H1 (cell line): ENCODE results near the gene SFMBT2. TPM values are rescaled to one million over a fixed set of nuclear protein-coding genes. Genes with fewer than 3 reads are reported as not detected.

Experiments used
- CTCF ChIA-PET: fragments of 300-600 bp; sonication (Branson Sonifier 250); formaldehyde crosslinking; loops from one replicate; lab custom pipeline; 2021; ENCODE audit not compliant: partially characterized antibody; lab: Charles Lee
- POLR2A ChIA-PET: fragments of 300-600 bp; sonication (Branson Sonifier 250); formaldehyde crosslinking; loops from one replicate; lab custom pipeline; 2021; ENCODE audit warnings: inconsistent platforms; ENCODE audit not compliant: partially characterized antibody; lab: Charles Lee
- DNase-seq, 2 experiments: peaks; one replicate each; pipeline versions ENCODE4 v3.0.0 to v3.0.0-alpha.2; 2010 to 2022; ENCODE audit warnings: low spot score in 2 of 2, low read depth in 1 of 2, mixed read lengths in 1 of 2
- FAIRE-seq: peaks from 2 replicates; lab custom pipeline; 2011; peaks lifted over from hg19 to GRCh38; lab: Jason Lieb, UNC
- H2AFZ ChIP-seq: 2 replicates; pipeline ENCODE4 v1.8.1; 2012; ENCODE audit warnings: low read length, inconsistent platforms
- H2AK5ac ChIP-seq: 2 replicates; pipeline ENCODE4 v1.6.1; 2013; ENCODE audit warnings: low read depth, low read length
- H2BK120ac ChIP-seq: replicated peaks from 2 replicates; pipeline ENCODE3; 2013; ENCODE audit warnings: low read depth, low read length, inconsistent platforms
- H2BK12ac ChIP-seq: 2 replicates; pipeline ENCODE4 v1.6.1; 2013; ENCODE audit warnings: low read depth, low read length
- H2BK15ac ChIP-seq: 2 replicates; pipeline ENCODE4 v1.6.1; 2013; ENCODE audit warnings: low read length
- H2BK20ac ChIP-seq: 2 replicates; pipeline ENCODE4 v1.6.1; 2013; ENCODE audit warnings: low read length
- H2BK5ac ChIP-seq: 2 replicates; pipeline ENCODE4 v1.6.1; 2013; ENCODE audit warnings: low read depth, low read length
- H3K14ac ChIP-seq: 2 replicates; pipeline ENCODE4 v1.6.1; 2013; ENCODE audit warnings: inconsistent platforms; ENCODE audit not compliant: insufficient read length
- H3K18ac ChIP-seq: 2 replicates; pipeline ENCODE4 v1.6.1; 2013; ENCODE audit warnings: low read length; ENCODE audit errors: extremely low read depth
- H3K23ac ChIP-seq: 2 replicates; pipeline ENCODE4 v1.6.1; 2013; ENCODE audit warnings: inconsistent platforms; ENCODE audit not compliant: insufficient read length
- H3K23me2 ChIP-seq: 2 replicates; pipeline ENCODE4 v1.6.1; 2013; ENCODE audit warnings: low read depth, low read length
- H3K27ac ChIP-seq: 2 replicates; pipeline ENCODE4 v1.6.1; 2011; ENCODE audit warnings: low read depth, low read length, inconsistent platforms
- H3K27me3 ChIP-seq, 4 experiments: replicated peaks in 1 of 4; 1 replicate in 1 of 4; 2 replicates in 3 of 4; pipeline versions ENCODE4 v1.6.1 to v1.8.1; 2011 to 2013; ENCODE audit warnings: low read length in 3 of 4, mild to moderate bottlenecking in 3 of 4, inconsistent platforms in 2 of 4, mixed read lengths in 2 of 4, moderate library complexity in 1 of 4; ENCODE audit not compliant: control insufficient read depth in 3 of 4, insufficient read depth in 3 of 4; ENCODE audit errors: extremely low read depth in 1 of 4
- H3K36me3 ChIP-seq, 4 experiments: 2 replicates each; pipeline versions ENCODE4 v1.6.1 to v1.8.1; 2011 to 2013; ENCODE audit warnings: mild to moderate bottlenecking in 4 of 4, low read length in 3 of 4, moderate library complexity in 2 of 4, control low read depth in 1 of 4, inconsistent platforms in 1 of 4; ENCODE audit not compliant: insufficient read depth in 4 of 4, control insufficient read depth in 2 of 4
- H3K4ac ChIP-seq: replicated peaks from 2 replicates; pipeline ENCODE3; 2013; ENCODE audit warnings: low read length, low read depth, mixed read lengths, inconsistent platforms; ENCODE audit not compliant: insufficient read length
- H3K4me1 ChIP-seq, 4 experiments: replicated peaks in 1 of 4; 1 replicate in 1 of 4; 2 replicates in 3 of 4; pipeline versions ENCODE4 v1.6.1 to v1.8.1; 2011 to 2013; ENCODE audit warnings: low read length in 3 of 4, inconsistent platforms in 2 of 4, mixed read lengths in 1 of 4; ENCODE audit not compliant: insufficient read depth in 4 of 4, control insufficient read depth in 3 of 4
- H3K4me2 ChIP-seq, 2 experiments: 2 replicates each; pipeline versions ENCODE4 v1.6.1 to v1.8.1; 2011 to 2013; ENCODE audit warnings: low read depth in 2 of 2, low read length in 2 of 2, control low read depth in 1 of 2, inconsistent platforms in 1 of 2, mild to moderate bottlenecking in 1 of 2; ENCODE audit not compliant: insufficient read depth in 1 of 2
- H3K4me3 ChIP-seq, 4 experiments: fragments of 200-600, 300-600 bp in 1 of 4; sonication (generic), shearing (Covaris generic), sonication (Bioruptor Twin) in 1 of 4; 2 replicates each; pipeline versions ENCODE4 v1.5.1 to v1.8.1; 2011 to 2016; ENCODE audit warnings: low read length in 4 of 4, low read depth in 3 of 4, control low read depth in 2 of 4, inconsistent platforms in 2 of 4, mild to moderate bottlenecking in 2 of 4, mixed read lengths in 1 of 4, moderate library complexity in 1 of 4; ENCODE audit not compliant: insufficient read depth in 2 of 4; ENCODE audit errors: extremely low read depth in 1 of 4
- H3K56ac ChIP-seq: replicated peaks from 2 replicates; pipeline ENCODE3; 2013; ENCODE audit warnings: low read depth, mild to moderate bottlenecking, mixed read lengths, low read length, inconsistent platforms; ENCODE audit not compliant: insufficient read length
- H3K79me1 ChIP-seq: 2 replicates; pipeline ENCODE4 v1.6.1; 2013; ENCODE audit warnings: low read depth, low read length, control low read depth
- H3K79me2 ChIP-seq, 2 experiments: 2 replicates each; pipeline versions ENCODE4 v1.6.1 to v1.8.1; 2012 to 2013; ENCODE audit warnings: low read length in 2 of 2, mild to moderate bottlenecking in 2 of 2, inconsistent platforms in 1 of 2; ENCODE audit not compliant: insufficient read depth in 2 of 2, control insufficient read depth in 1 of 2
- H3K9ac ChIP-seq, 4 experiments: replicated peaks in 1 of 4; 1 replicate in 1 of 4; 2 replicates in 3 of 4; pipeline versions ENCODE4 v1.6.1 to v1.8.1; 2011 to 2013; ENCODE audit warnings: low read depth in 3 of 4, low read length in 3 of 4, control low read depth in 2 of 4, mild to moderate bottlenecking in 2 of 4, moderate library complexity in 2 of 4, inconsistent platforms in 1 of 4; ENCODE audit errors: extremely low read depth in 1 of 4
- H3K9me3 ChIP-seq, 2 experiments: 2 replicates each; pipeline versions ENCODE4 v1.6.1 to v1.8.1; 2012 to 2013; ENCODE audit warnings: mild to moderate bottlenecking in 2 of 2, moderate library complexity in 2 of 2, control low read depth in 1 of 2, inconsistent platforms in 1 of 2, low read depth in 1 of 2, low read length in 1 of 2, mixed read lengths in 1 of 2; ENCODE audit not compliant: insufficient read depth in 2 of 2
- H4K20me1 ChIP-seq, 2 experiments: replicated peaks in 1 of 2; 2 replicates each; pipeline versions ENCODE3 to v1.8.1; 2011 to 2013; ENCODE audit warnings: inconsistent platforms in 2 of 2, low read length in 2 of 2, mild to moderate bottlenecking in 1 of 2; ENCODE audit not compliant: insufficient read depth in 2 of 2, control insufficient read depth in 1 of 2
- H4K5ac ChIP-seq: 2 replicates; pipeline ENCODE4 v1.6.1; 2013; ENCODE audit warnings: low read length, low read depth, mixed read lengths, inconsistent platforms; ENCODE audit not compliant: insufficient read length
- H4K8ac ChIP-seq: 2 replicates; pipeline ENCODE4 v1.8.0; 2013; ENCODE audit warnings: mild to moderate bottlenecking, moderate library complexity, low read length, inconsistent platforms; ENCODE audit not compliant: insufficient read depth; ENCODE audit errors: extremely low read depth
- H4K91ac ChIP-seq: replicated peaks from 2 replicates; pipeline ENCODE3; 2013; ENCODE audit warnings: low read length, mixed read lengths, inconsistent platforms; ENCODE audit not compliant: insufficient read length
- ASH2L ChIP-seq: fragments of 200-600, 300-600 bp; sonication (generic); IDR thresholded peaks from one replicate; pipeline ENCODE4 v1.7.1; 2017; ENCODE audit warnings: low read length
- CBX5 ChIP-seq: fragments of 300-800, 300-1000 bp; sonication (generic); IDR thresholded peaks from 2 replicates; pipeline ENCODE4 v1.7.1; 2016; ENCODE audit warnings: antibody characterized with exemption, low read length, low read depth
- CHD2 ChIP-seq: IDR thresholded peaks from 2 replicates; pipeline ENCODE4 v1.6.1; 2012; ENCODE audit warnings: low read length, improper control_type of control experiment
- CREB1 ChIP-seq: IDR thresholded peaks from 2 replicates; pipeline ENCODE4 v1.6.1; 2012; ENCODE audit warnings: inconsistent platforms
- EGR1 ChIP-seq: IDR thresholded peaks from 2 replicates; pipeline ENCODE4 v1.6.1; 2011; ENCODE audit warnings: low read depth, low read length, borderline replicate concordance
- FOSL1 ChIP-seq: IDR thresholded peaks from 2 replicates; pipeline ENCODE4 v1.6.1; 2011; ENCODE audit warnings: mild to moderate bottlenecking, low read depth, low read length, moderate library complexity; ENCODE audit not compliant: insufficient read depth
- JUND ChIP-seq: IDR thresholded peaks from 2 replicates; pipeline ENCODE4 v1.6.1; 2011; ENCODE audit warnings: mild to moderate bottlenecking, improper control_type of control experiment, low read length
- POLR2AphosphoS5 ChIP-seq: IDR thresholded peaks from 2 replicates; pipeline ENCODE4 v1.6.1; 2011; ENCODE audit warnings: low read depth, low read length
- RNF2 ChIP-seq: fragments of 200-900, 300-1000 bp; sonication (generic); IDR thresholded peaks from 2 replicates; pipeline ENCODE4 v1.7.1; 2016; ENCODE audit warnings: borderline replicate concordance, low read depth, mild to moderate bottlenecking, antibody characterized with exemption, low read length; ENCODE audit not compliant: poor library complexity, severe bottlenecking; ENCODE audit errors: missing control alignments
- WGBS, 2 experiments: shearing (Covaris generic) in 1 of 2; methylation state at CpG; one replicate each; pipeline versions ENCODE4 v1.1.6 to v1.1.7; 2013 to 2015; ENCODE audit warnings: low lambda C conversion rate in 2 of 2, mixed read lengths in 2 of 2, inconsistent platforms in 1 of 2, low coverage in 1 of 2, missing lambda C conversion rate in 1 of 2; ENCODE audit not compliant: insufficient replicate concordance in 2 of 2, insufficient coverage in 1 of 2, insufficient read length in 1 of 2; ENCODE audit errors: extremely low coverage in 1 of 2, missing lambda C conversion rate in 1 of 2; 5-methylcytosine and 5-hydroxymethylcytosine counted together
- polyA plus RNA-seq, 7 experiments: library from polyadenylated mRNA; depleted of rRNA in 3 of 7; stranded (reverse) in 5 of 7; unstranded in 2 of 7; fragments of >200 nt in 5 of 7; fragments of 200-250 nt in 2 of 7; gene quantifications; 1 replicate in 5 of 7; 2 replicates in 1 of 7; 4 replicates in 1 of 7; pipeline versions ENCODE4 v1.2.1 to v1.2.3, GENCODE V29; 2011 to 2013; ENCODE audit warnings: missing spikeins in 2 of 7, mixed read lengths in 2 of 7
- total RNA-seq: library from RNA; stranded (reverse); fragmentation: NEBNext Ultra II Directional; extraction: Animal tissue kit (Norgen Biotek cat#: 25700); gene quantifications from 2 replicates; pipeline ENCODE4 v1.2.1, GENCODE V29; 2021

Gene SFMBT2
- total and polyA plus RNA-seq, 2 of the 8 experiments (the other 6 are each of a cell fraction or from before 2014, with no cell fraction given), result 2.9 to 11.0 TPM

GRCh38 chr10:7275761-7276440 lies 134.9 kb downstream of the SFMBT2 start:
- no peaks in the 10 kb centered on the region; a peak in 2 of 8 replicates for H3K36me3 ChIP-seq
- FAIRE-seq, result no peak

More at GRCh38 chr10:7275761-7276440, 134.9 kb downstream of the SFMBT2 start:
- no peaks in the 10 kb centered on the region for H3K79me1 ChIP-seq
- H4K8ac ChIP-seq, result no peak overlapping the region
- no peaks in the 10 kb centered on the region for H3K27me3 ChIP-seq
- H3K9ac ChIP-seq, result no peak overlapping the region
- H2BK15ac ChIP-seq, result no peak overlapping the region
- TF ChIP-seq ASH2L (no peak), POLR2AphosphoS5 (no peak), RNF2 (no peak), CREB1 (no peak), EGR1 (no peak), CHD2 (no peak), CBX5 (no peak), FOSL1 (no peak), JUND (no peak)
- DNase-seq, result no peak
- H3K14ac ChIP-seq, result no peak overlapping the region
- H3K23ac ChIP-seq, result no peak overlapping the region
- H2AK5ac ChIP-seq, result no peak overlapping the region
- H3K56ac ChIP-seq, result no peak overlapping the region
- no peak overlapping the region for H3K18ac ChIP-seq
- H3K79me2 ChIP-seq, result no peaks in the 10 kb centered on the region
- no peaks in the 10 kb centered on the region for H4K20me1 ChIP-seq
- no peak overlapping the region for H2BK5ac ChIP-seq
- H2BK20ac ChIP-seq, result no peak overlapping the region
- H3K4me2 ChIP-seq, result no peak overlapping the region
- no peak overlapping the region for H3K27ac ChIP-seq
- no peak overlapping the region for H4K5ac ChIP-seq
- 93% methylated on average over 12 of the region's 12 CpGs; no CpG with 5 or more reads in 1 of the 2 experiments for WGBS, 2 experiments
- ChIA-PET POLR2A (no interaction called here), CTCF (no interaction called here)
- no peak overlapping the region for H2BK12ac ChIP-seq
- no peak overlapping the region for H3K4me3 ChIP-seq
- no peak overlapping the region for H4K91ac ChIP-seq
- no peak overlapping the region for H2BK120ac ChIP-seq
- H3K23me2 ChIP-seq, result no peaks in the 10 kb centered on the region
- H3K4ac ChIP-seq, result no peak overlapping the region
- H3K4me1 ChIP-seq, result no peaks in the 10 kb centered on the region; a peak in 1 of 7 replicates
- no peaks in the 10 kb centered on the region for H3K9me3 ChIP-seq
- no peak overlapping the region for H2AFZ ChIP-seq
